Mesenchymal stem cell (in vitro differentiated cells and primary cell): Measurements from ENCODE around the gene DNAH3.

Experiments used
- DNase-seq: peaks from one replicate; pipeline ENCODE4 v3.0.0-alpha.2; 2013
- H2AFZ ChIP-seq: one replicate; pipeline ENCODE4 v1.6.1; 2013; ENCODE audit warnings: low read depth, mild to moderate bottlenecking, control low read depth, inconsistent platforms, low read length, moderate library complexity
- H2AK5ac ChIP-seq: 2 replicates; pipeline ENCODE4 v1.6.1; 2013; ENCODE audit warnings: low read length, moderate library complexity, mild to moderate bottlenecking, inconsistent platforms; ENCODE audit not compliant: severe bottlenecking
- H2BK120ac ChIP-seq: one replicate; pipeline ENCODE4 v1.6.1; 2013; ENCODE audit warnings: low read depth, mild to moderate bottlenecking, inconsistent platforms, low read length, moderate library complexity
- H2BK12ac ChIP-seq, 2 experiments: one replicate each; pipeline ENCODE4 v1.6.1; 2013; ENCODE audit warnings: inconsistent platforms in 2 of 2, low read length in 2 of 2, mild to moderate bottlenecking in 2 of 2, moderate library complexity in 2 of 2, control low read depth in 1 of 2
- H2BK15ac ChIP-seq: one replicate; pipeline ENCODE4 v1.6.1; 2013; ENCODE audit warnings: mild to moderate bottlenecking, low read depth, inconsistent platforms; ENCODE audit not compliant: poor library complexity, severe bottlenecking
- H2BK5ac ChIP-seq: 2 replicates; pipeline ENCODE4 v1.6.1; 2013; ENCODE audit warnings: low read depth, mild to moderate bottlenecking, low read length, control low read depth, inconsistent platforms; ENCODE audit not compliant: poor library complexity, severe bottlenecking
- H3K14ac ChIP-seq, 2 experiments: one replicate each; pipeline ENCODE4 v1.6.1; 2013; ENCODE audit warnings: inconsistent platforms in 2 of 2, low read length in 2 of 2, control low read depth in 1 of 2, mild to moderate bottlenecking in 1 of 2, moderate library complexity in 1 of 2
- H3K18ac ChIP-seq, 2 experiments: one replicate each; pipeline ENCODE4 v1.6.1; 2013; ENCODE audit warnings: inconsistent platforms in 2 of 2, low read length in 2 of 2, control low read depth in 1 of 2, low read depth in 1 of 2, mild to moderate bottlenecking in 1 of 2
- H3K23ac ChIP-seq, 2 experiments: one replicate each; pipeline ENCODE4 v1.6.1; 2013; ENCODE audit warnings: inconsistent platforms in 2 of 2, low read length in 2 of 2, mild to moderate bottlenecking in 2 of 2, moderate library complexity in 2 of 2, control low read depth in 1 of 2
- H3K27ac ChIP-seq: 2 replicates; pipeline ENCODE4 v1.5.1; 2013; ENCODE audit warnings: mild to moderate bottlenecking, moderate library complexity, low read length, control low read depth, inconsistent platforms; ENCODE audit not compliant: poor library complexity, severe bottlenecking
- H3K27me3 ChIP-seq, 2 experiments: 2 replicates each; pipeline versions ENCODE4 v1.6.1 to v1.7.0; 2013; ENCODE audit warnings: low read length in 2 of 2, mild to moderate bottlenecking in 2 of 2, moderate library complexity in 2 of 2, control low read depth in 1 of 2, inconsistent platforms in 1 of 2; ENCODE audit not compliant: control insufficient read depth in 1 of 2, insufficient read depth in 1 of 2
- H3K36me3 ChIP-seq, 2 experiments: 2 replicates each; pipeline versions ENCODE4 v1.6.1 to v1.7.0; 2013; ENCODE audit warnings: low read length in 2 of 2, control low read depth in 1 of 2, inconsistent platforms in 1 of 2, low read depth in 1 of 2, mild to moderate bottlenecking in 1 of 2; ENCODE audit not compliant: insufficient read depth in 2 of 2, control insufficient read depth in 1 of 2
- H3K4ac ChIP-seq, 2 experiments: one replicate each; pipeline ENCODE4 v1.6.1; 2013; ENCODE audit warnings: inconsistent platforms in 2 of 2, low read length in 2 of 2, mild to moderate bottlenecking in 2 of 2, moderate library complexity in 2 of 2, control low read depth in 1 of 2, low read depth in 1 of 2
- H3K4me1 ChIP-seq: 2 replicates; pipeline ENCODE4 v1.6.1; 2013; ENCODE audit warnings: low read depth, low read length, control low read depth; ENCODE audit not compliant: control insufficient read depth, insufficient read depth
- H3K4me2 ChIP-seq: 2 replicates; pipeline ENCODE4 v1.6.1; 2013; ENCODE audit warnings: low read length, mild to moderate bottlenecking, inconsistent platforms; ENCODE audit not compliant: poor library complexity, severe bottlenecking
- H3K4me3 ChIP-seq, 2 experiments: 2 replicates each; pipeline versions ENCODE4 v1.5.1 to v1.7.0; 2013; ENCODE audit warnings: low read length in 2 of 2, mild to moderate bottlenecking in 2 of 2, control low read depth in 1 of 2, low read depth in 1 of 2; ENCODE audit not compliant: insufficient read depth in 1 of 2
- H3K79me1 ChIP-seq: replicated peaks from 2 replicates; pipeline ENCODE4 v1.6.1; 2013; ENCODE audit warnings: mild to moderate bottlenecking, control low read depth, low read length, inconsistent platforms; ENCODE audit not compliant: poor library complexity, severe bottlenecking
- H3K9ac ChIP-seq: 2 replicates; pipeline ENCODE4 v1.7.0; 2013; ENCODE audit warnings: mild to moderate bottlenecking, low read length, moderate library complexity
- H3K9me3 ChIP-seq: 2 replicates; pipeline ENCODE4 v1.7.0; 2013; ENCODE audit warnings: mild to moderate bottlenecking, low read length; ENCODE audit not compliant: control insufficient read depth
- H4K8ac ChIP-seq: one replicate; pipeline ENCODE4 v1.6.1; 2013; ENCODE audit warnings: inconsistent platforms, mild to moderate bottlenecking, low read length, moderate library complexity
- H4K91ac ChIP-seq: one replicate; pipeline ENCODE4 v1.6.1; 2013; ENCODE audit warnings: mild to moderate bottlenecking, low read length, inconsistent platforms
- WGBS: methylation state at CpG from one replicate; pipeline ENCODE4 v1.1.7; 2013; ENCODE audit warnings: mixed read lengths; 5-methylcytosine and 5-hydroxymethylcytosine counted together

Gene DNAH3

GRCh38 chr16:20957153-20957552 lies 193.5 kb downstream of the DNAH3 start:
- WGBS: 100% methylated on average over 2 of the region's 3 CpGs
- H2AFZ ChIP-seq: no peak overlapping the region
- H2BK15ac ChIP-seq: no peak overlapping the region

GRCh38 chr16:20956319-20956718 lies 194.3 kb downstream of the DNAH3 start:
- H3K4me3 ChIP-seq: no peak overlapping the region
- H4K91ac ChIP-seq: no peak overlapping the region
- H3K4ac ChIP-seq: no peak overlapping the region
- peak overlapping the region in 1 of 2 experiments; percentile 59 for H3K14ac ChIP-seq
- no peak overlapping the region for H3K18ac ChIP-seq
- no peak overlapping the region for H3K27ac ChIP-seq
- H3K23ac ChIP-seq: no peak overlapping the region
- H3K9me3 ChIP-seq: no peaks in the 10 kb centered on the region
- no peak overlapping the region for H2BK12ac ChIP-seq
- H2AK5ac ChIP-seq: peak overlapping the region; percentile 80
- no peak overlapping the region for H2BK5ac ChIP-seq
- peak overlapping the region; percentile 24 for H2AFZ ChIP-seq
- no peaks in the 10 kb centered on the region for H3K79me1 ChIP-seq
- no peaks in the 10 kb centered on the region for H3K27me3 ChIP-seq
- H3K9ac ChIP-seq: no peak overlapping the region
- no peak overlapping the region for H2BK120ac ChIP-seq
- H4K8ac ChIP-seq: no peak overlapping the region
- DNase-seq: peak; percentile 18
- no peak overlapping the region for H3K4me2 ChIP-seq
- WGBS: 75% methylated on average over 3 of the region's 3 CpGs
- H3K36me3 ChIP-seq: no peaks in the 10 kb centered on the region
- peaks cover 2% of the 10 kb centered on the region for H3K4me1 ChIP-seq
- H2BK15ac ChIP-seq: no peak overlapping the region

More at GRCh38 chr16:20957153-20957552, 193.5 kb downstream of the DNAH3 start:
- Histone ChIP-seq H3K4me3 (no peak overlapping the region), H4K91ac (no peak overlapping the region), H3K23ac (no peak overlapping the region), H3K27me3 (no peaks in the 10 kb centered on the region), H3K4me2 (no peak overlapping the region), H2AK5ac (no peak overlapping the region), H3K18ac (no peak overlapping the region), H2BK120ac (no peak overlapping the region), H3K27ac (no peak overlapping the region), H3K4me1 (peaks cover 2% of the 10 kb centered on the region), H2BK12ac (no peak overlapping the region), H3K9me3 (no peaks in the 10 kb centered on the region), H2BK5ac (no peak overlapping the region), H3K36me3 (no peaks in the 10 kb centered on the region), H3K4ac (no peak overlapping the region), H3K14ac (no peak overlapping the region), H4K8ac (no peak overlapping the region), H3K9ac (no peak overlapping the region), H3K79me1 (no peaks in the 10 kb centered on the region)
- DNase-seq: no peak

- no peak overlapping the region for H3K9ac ChIP-seq
- no peak overlapping the region for H3K4me2 ChIP-seq
- 93% methylated on average over 9 of the region's 11 CpGs for WGBS
- no peak overlapping the region for H3K27ac ChIP-seq
- H3K36me3 ChIP-seq: no peaks in the 10 kb centered on the region
- no peak overlapping the region for H4K91ac ChIP-seq
- peaks cover 2% of the 10 kb centered on the region for H3K4me1 ChIP-seq
- no peak for DNase-seq
- H2BK5ac ChIP-seq: no peak overlapping the region
- no peaks in the 10 kb centered on the region for H3K9me3 ChIP-seq
- H2BK120ac ChIP-seq: no peak overlapping the region
- no peak overlapping the region for H2AK5ac ChIP-seq
- H3K18ac ChIP-seq: no peak overlapping the region
- no peaks in the 10 kb centered on the region for H3K79me1 ChIP-seq
- no peak overlapping the region for H2BK12ac ChIP-seq
- H2BK15ac ChIP-seq: no peak overlapping the region
- no peak overlapping the region for H2AFZ ChIP-seq
- H3K23ac ChIP-seq: no peak overlapping the region
- no peak overlapping the region for H3K4me3 ChIP-seq
- no peak overlapping the region for H3K14ac ChIP-seq
- H3K27me3 ChIP-seq: peaks cover 0 to 13% of the 10 kb centered on the region in 2 experiments
- no peak overlapping the region for H3K4ac ChIP-seq
- H4K8ac ChIP-seq: no peak overlapping the region
Observed at GRCh38 chr16:20954574-20954973, 196.1 kb downstream of the DNAH3 start.

GRCh38 chr16:20952139-20952920 lies 198.3 kb downstream of the DNAH3 start:
- no peak for DNase-seq
- H2AFZ ChIP-seq: no peak overlapping the region
- H2BK15ac ChIP-seq: no peak overlapping the region
- no peaks in the 10 kb centered on the region for H3K36me3 ChIP-seq
- H4K8ac ChIP-seq: no peak overlapping the region
- H2BK12ac ChIP-seq: no peak overlapping the region
- WGBS: 90% methylated on average over 11 of the region's 13 CpGs
- H3K4me3 ChIP-seq: no peak overlapping the region
- H3K18ac ChIP-seq: no peak overlapping the region
- H3K79me1 ChIP-seq: no peaks in the 10 kb centered on the region
- no peak overlapping the region for H3K27ac ChIP-seq
- H3K4ac ChIP-seq: no peak overlapping the region
- no peak overlapping the region for H3K14ac ChIP-seq
- no peaks in the 10 kb centered on the region for H3K9me3 ChIP-seq
- H2AK5ac ChIP-seq: no peak overlapping the region
- no peak overlapping the region for H2BK5ac ChIP-seq
- H3K4me2 ChIP-seq: no peak overlapping the region
- H2BK120ac ChIP-seq: no peak overlapping the region
- H4K91ac ChIP-seq: no peak overlapping the region
- no peak overlapping the region for H3K23ac ChIP-seq
- H3K9ac ChIP-seq: no peak overlapping the region
- peaks cover 0 to 13% of the 10 kb centered on the region in 2 experiments for H3K27me3 ChIP-seq
- peaks cover 2% of the 10 kb centered on the region for H3K4me1 ChIP-seq
